HCT116 (cell line): Measurements from ENCODE around the gene SARNP. TPM values are rescaled to one million over a fixed set of nuclear protein-coding genes. Genes with fewer than 3 reads are reported as not detected.

Source experiments
- ATAC-seq: fragments of 200-7000 bp; cut with Tn5 transposase; 2 replicates; pipeline ENCODE4 v1.9.1; 2020; ENCODE audit warnings: mild to moderate bottlenecking, moderate library complexity
- BruUV-seq: library from RNA; stranded (reverse); fragments of 400-500 nt; replicated peaks from 2 replicates; lab custom pipeline; 2021; lab: Mats Ljungman, UMichigan
- CTCF ChIA-PET: fragments of 300-600 bp; sonication (Branson Sonifier 250); formaldehyde crosslinking; loops from one replicate; lab custom pipeline; 2021; ENCODE audit warnings: antibody characterized with exemption; lab: Charles Lee
- POLR2A ChIA-PET: fragments of 300-600, 350-600 bp; sonication (Branson Sonifier 250); formaldehyde crosslinking; loops from one replicate; lab custom pipeline; 2021; ENCODE audit warnings: antibody characterized with exemption; lab: Charles Lee
- RAD21 ChIA-PET, 2 experiments: fragments of 300-600 bp; sonication (Branson Sonifier 250); formaldehyde crosslinking; loops; one replicate each; lab custom pipeline; 2023; ENCODE audit warnings: low total read pairs in 2 of 2; ENCODE audit not compliant: uncharacterized antibody in 2 of 2, unreplicated experiment in 2 of 2, low non-redundant PET in 1 of 2; lab: Charles Lee
- DNase-seq: peaks from one replicate; pipeline ENCODE4 v3.0.0-alpha.2; 2010; ENCODE audit warnings: low read depth, low spot score
- H2AFZ ChIP-seq: fragments of 200-600 bp; shearing (Covaris generic), sonication (generic); 2 replicates; pipeline ENCODE4 v1.6.1; 2017; ENCODE audit warnings: low read depth, mixed run types, mixed read lengths, antibody characterized with exemption, low read length; ENCODE audit not compliant: poor library complexity, severe bottlenecking
- H3K27ac ChIP-seq: 2 replicates; pipeline ENCODE4 v1.5.1; 2012; ENCODE audit warnings: low read depth, low read length
- H3K27me3 ChIP-seq: fragments of 200-600 bp; sonication (generic); 2 replicates; pipeline ENCODE4 v1.6.1; 2016; ENCODE audit warnings: mixed run types, low read length, mixed read lengths; ENCODE audit not compliant: insufficient read depth
- H3K36me3 ChIP-seq, 2 experiments: fragments of 200-500 bp in 1 of 2; fragments of 200-600 bp in 1 of 2; sonication (Bioruptor generic) in 1 of 2; sonication (generic) in 1 of 2; 2 replicates each; pipeline versions ENCODE4 v1.5.1 to v1.6.1; 2014 to 2016; ENCODE audit warnings: low read length in 2 of 2, inconsistent platforms in 1 of 2, mixed read lengths in 1 of 2, mixed run types in 1 of 2; ENCODE audit not compliant: insufficient read depth in 2 of 2, control insufficient read depth in 1 of 2
- H3K4me1 ChIP-seq, 2 experiments: fragments of 200-600 bp in 1 of 2; sonication (generic) in 1 of 2; 2 replicates each; pipeline versions ENCODE4 v1.5.1 to v1.6.1; 2012 to 2017; ENCODE audit warnings: low read length in 2 of 2, inconsistent platforms in 1 of 2, mild to moderate bottlenecking in 1 of 2, mixed read lengths in 1 of 2, mixed run types in 1 of 2, moderate library complexity in 1 of 2; ENCODE audit not compliant: insufficient read depth in 2 of 2, control insufficient read depth in 1 of 2
- H3K4me2 ChIP-seq: fragments of 200-600 bp; sonication (generic); 2 replicates; pipeline ENCODE4 v1.6.1; 2017; ENCODE audit warnings: mixed run types, low read length, mixed read lengths
- H3K4me3 ChIP-seq, 2 experiments: fragments of 200-600 bp in 1 of 2; sonication (generic) in 1 of 2; replicated peaks in 1 of 2; 2 replicates each; pipeline ENCODE4 v1.5.1; 2011 to 2016; ENCODE audit warnings: low read length in 2 of 2, control low read depth in 1 of 2, low read depth in 1 of 2, mild to moderate bottlenecking in 1 of 2, mixed read lengths in 1 of 2, mixed run types in 1 of 2
- H3K79me2 ChIP-seq: fragments of 200-600 bp; sonication (generic); 2 replicates; pipeline ENCODE4 v1.6.1; 2017; ENCODE audit warnings: mild to moderate bottlenecking, mixed run types, low read length, moderate library complexity, mixed read lengths; ENCODE audit not compliant: insufficient read depth
- H3K9ac ChIP-seq: fragments of 200-600 bp; sonication (generic); 2 replicates; pipeline ENCODE4 v1.6.1; 2016; ENCODE audit warnings: low read length, mixed read lengths
- H3K9me2 ChIP-seq: fragments of 200-600 bp; sonication (generic), shearing (Covaris generic); 2 replicates; pipeline ENCODE4 v1.6.1; 2017; ENCODE audit warnings: mixed run types, mild to moderate bottlenecking, moderate library complexity; ENCODE audit not compliant: insufficient read depth
- H3K9me3 ChIP-seq, 2 experiments: fragments of 200-500 bp in 1 of 2; fragments of 200-600 bp in 1 of 2; sonication (Bioruptor generic) in 1 of 2; sonication (generic) in 1 of 2; 2 replicates each; pipeline ENCODE4 v1.6.1; 2014 to 2017; ENCODE audit warnings: low read length in 2 of 2, mixed read lengths in 2 of 2, inconsistent platforms in 1 of 2, low read depth in 1 of 2, mild to moderate bottlenecking in 1 of 2, mixed run types in 1 of 2, moderate library complexity in 1 of 2; ENCODE audit not compliant: control insufficient read depth in 1 of 2, insufficient read depth in 1 of 2
- H4K20me1 ChIP-seq: fragments of 200-600 bp; sonication (generic), shearing (Covaris generic); 2 replicates; pipeline ENCODE4 v1.6.1; 2017; ENCODE audit warnings: mixed run types, mild to moderate bottlenecking, moderate library complexity; ENCODE audit not compliant: insufficient read depth
- ATF3 ChIP-seq: IDR thresholded peaks from 2 replicates; pipeline ENCODE4 v1.6.1; 2012
- CEBPB ChIP-seq: IDR thresholded peaks from 2 replicates; pipeline ENCODE4 v1.6.1; 2012; ENCODE audit warnings: low read depth
- EZH2 ChIP-seq: fragments of 200-600 bp; sonication (generic); IDR thresholded peaks from 2 replicates; pipeline ENCODE4 v1.6.1; 2017; ENCODE audit warnings: antibody characterized with exemption, mixed run types
- EZH2phosphoT487 ChIP-seq: fragments of 200-600 bp; IDR thresholded peaks from 2 replicates; pipeline ENCODE4 v1.6.1; 2018; ENCODE audit warnings: antibody characterized with exemption, borderline replicate concordance
- FOSL1 ChIP-seq: IDR thresholded peaks from 2 replicates; pipeline ENCODE4 v1.6.1; 2012; ENCODE audit warnings: low read depth
- POLR2AphosphoS5 ChIP-seq: IDR thresholded peaks from 2 replicates; pipeline ENCODE4 v1.6.1; 2011; ENCODE audit warnings: mild to moderate bottlenecking, low read depth, low read length, moderate library complexity
- RAD21 ChIP-seq: IDR thresholded peaks from 2 replicates; pipeline ENCODE4 v1.6.1; 2012; ENCODE audit warnings: low read depth, mild to moderate bottlenecking
- REST ChIP-seq: IDR thresholded peaks from 2 replicates; pipeline ENCODE4 v1.6.1; 2012; ENCODE audit warnings: low read depth
- SIN3A ChIP-seq: IDR thresholded peaks from 2 replicates; pipeline ENCODE4 v1.6.1; 2012; ENCODE audit warnings: low read depth
- SP1 ChIP-seq: IDR thresholded peaks from 2 replicates; pipeline ENCODE4 v1.6.1; 2012; ENCODE audit warnings: low read depth
- SRF ChIP-seq: IDR thresholded peaks from 2 replicates; pipeline ENCODE4 v1.6.1; 2012; ENCODE audit warnings: low read depth
- ZBTB33 ChIP-seq: IDR thresholded peaks from 2 replicates; pipeline ENCODE4 v1.6.1; 2011; ENCODE audit warnings: mild to moderate bottlenecking, low read length, moderate library complexity; ENCODE audit not compliant: insufficient replicate concordance; ENCODE audit errors: extremely low read depth
- intact Hi-C: fragments of 100-400 bp; cut with micrococcal nuclease; formaldehyde crosslinking; loops from 2 replicates; pipeline ENCODE4 v1.10.0; 2022
- total RNA-seq: library from RNA; stranded (reverse); gene quantifications from one replicate; pipeline ENCODE4 v1.2.1, GENCODE V29; 2021; ENCODE audit not compliant: unreplicated experiment

The SARNP gene
- total RNA-seq, 1 experiment from 2014 or later: 82.4 TPM

GRCh38 chr12:55847603-55848291, 30.2 kb upstream of the SARNP start:
- DNase-seq: no peak
- Histone ChIP-seq H3K9me2 (no peaks in the 10 kb centered on the region), H3K4me2 (peak overlapping the region; percentile 42), H3K4me1 (peaks cover 7 to 27% of the 10 kb centered on the region in 2 experiments), H4K20me1 (no peaks in the 10 kb centered on the region), H3K9me3 (no peaks in the 10 kb centered on the region), H3K9ac (no peak overlapping the region), H3K27me3 (no peaks in the 10 kb centered on the region), H3K27ac (no peak overlapping the region), H2AFZ (peak overlapping the region; percentile 31), H3K79me2 (no peaks in the 10 kb centered on the region), H3K36me3 (no peaks in the 10 kb centered on the region), H3K4me3 (peak overlapping the region; percentile 0 to 19; a peak in 1 of 4 replicates)
- TF ChIP-seq EZH2: no peak
- no peak for TF ChIP-seq CEBPB
- peak; percentile 49 for TF ChIP-seq POLR2AphosphoS5
- no peak for TF ChIP-seq FOSL1
- ATAC-seq: peak; percentile 87
- intact Hi-C loops: no loop called here
- BruUV-seq: no TSS peak
- CTCF ChIA-PET: interaction anchor here (1.4 kb wide), 1 partner anchor 93 kb away, joined by 3 read pairs; no protein-coding TSS in a partner anchor
- POLR2A ChIA-PET: interaction anchor here (1.1 kb wide), 1 partner anchor 18 kb away, joined by 8 read pairs; the partner anchor contains the start of gene DNAJC14
- RAD21 ChIA-PET: interaction anchor here in 1 of 2 experiments (1.7 kb wide), 1 partner anchor 18 kb away, joined by 4 read pairs; the partner anchor contains the start of gene DNAJC14

DNA sequence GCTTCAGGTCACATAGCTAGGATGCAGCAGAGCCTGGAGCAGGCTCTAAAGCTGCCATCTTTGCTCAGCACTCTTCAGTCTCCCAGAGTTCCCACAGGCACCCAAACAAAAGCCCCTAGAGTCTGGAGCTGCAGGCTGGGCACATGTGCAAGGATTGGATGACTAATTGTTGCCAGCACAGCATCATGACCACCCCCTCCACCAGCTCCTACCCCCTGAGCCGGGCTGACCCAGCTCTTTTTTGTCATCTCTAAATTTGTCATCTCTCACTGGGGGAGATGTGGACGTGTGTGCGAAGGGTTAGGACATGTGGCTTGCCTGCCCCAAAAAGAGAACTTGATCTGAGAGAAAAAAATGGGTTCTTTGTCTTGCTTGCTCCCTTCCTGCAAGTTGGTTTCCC, 29.5 kb upstream of the SARNP start:
- ATAC-seq (no peak), DNase-seq (no peak)
- Histone ChIP-seq H3K36me3 (no peaks in the 10 kb centered on the region), H2AFZ (peak overlapping the region; percentile 31), H3K4me3 (no peak overlapping the region), H4K20me1 (no peaks in the 10 kb centered on the region), H3K27ac (no peak overlapping the region), H3K9me3 (no peaks in the 10 kb centered on the region), H3K27me3 (no peaks in the 10 kb centered on the region), H3K9me2 (no peaks in the 10 kb centered on the region), H3K4me2 (no peak overlapping the region), H3K9ac (no peak overlapping the region), H3K79me2 (no peaks in the 10 kb centered on the region), H3K4me1 (peaks cover 11 to 34% of the 10 kb centered on the region in 2 experiments)
- BruUV-seq: no TSS peak
- intact Hi-C loops: no loop called here
- TF ChIP-seq ATF3: no peak
- no peak for TF ChIP-seq SP1
- no peak for TF ChIP-seq EZH2phosphoT487
- no peak for TF ChIP-seq SIN3A
- TF ChIP-seq POLR2AphosphoS5: no peak
- TF ChIP-seq FOSL1: no peak
- TF ChIP-seq EZH2: no peak
- no peak for TF ChIP-seq CEBPB
- no peak for TF ChIP-seq RAD21
- TF ChIP-seq REST: no peak
- TF ChIP-seq SRF: no peak
- TF ChIP-seq ZBTB33: no peak
- ChIA-PET CTCF (interaction anchor here (1.4 kb wide), 1 partner anchor 93 kb away, joined by 3 read pairs; no protein-coding TSS in a partner anchor), RAD21 (interaction anchor here in 1 of 2 experiments (1.7 kb wide), 1 partner anchor 18 kb away, joined by 4 read pairs; the partner anchor contains the start of gene DNAJC14), POLR2A (no interaction called here)
